CD4-positive, alpha-beta T cell treated with Interleukin-17A for 4 hours (primary cell): Measurements from ENCODE around the gene FAIM2.

Source experiments
- DNase-seq: peaks from one replicate; pipeline ENCODE4 v3.0.0-alpha.2; 2020; ENCODE audit warnings: mixed read lengths

Gene FAIM2

GRCh38 chr12:49916129-49916919, 12.6 kb upstream of the FAIM2 start:
- no peak for DNase-seq

DNA sequence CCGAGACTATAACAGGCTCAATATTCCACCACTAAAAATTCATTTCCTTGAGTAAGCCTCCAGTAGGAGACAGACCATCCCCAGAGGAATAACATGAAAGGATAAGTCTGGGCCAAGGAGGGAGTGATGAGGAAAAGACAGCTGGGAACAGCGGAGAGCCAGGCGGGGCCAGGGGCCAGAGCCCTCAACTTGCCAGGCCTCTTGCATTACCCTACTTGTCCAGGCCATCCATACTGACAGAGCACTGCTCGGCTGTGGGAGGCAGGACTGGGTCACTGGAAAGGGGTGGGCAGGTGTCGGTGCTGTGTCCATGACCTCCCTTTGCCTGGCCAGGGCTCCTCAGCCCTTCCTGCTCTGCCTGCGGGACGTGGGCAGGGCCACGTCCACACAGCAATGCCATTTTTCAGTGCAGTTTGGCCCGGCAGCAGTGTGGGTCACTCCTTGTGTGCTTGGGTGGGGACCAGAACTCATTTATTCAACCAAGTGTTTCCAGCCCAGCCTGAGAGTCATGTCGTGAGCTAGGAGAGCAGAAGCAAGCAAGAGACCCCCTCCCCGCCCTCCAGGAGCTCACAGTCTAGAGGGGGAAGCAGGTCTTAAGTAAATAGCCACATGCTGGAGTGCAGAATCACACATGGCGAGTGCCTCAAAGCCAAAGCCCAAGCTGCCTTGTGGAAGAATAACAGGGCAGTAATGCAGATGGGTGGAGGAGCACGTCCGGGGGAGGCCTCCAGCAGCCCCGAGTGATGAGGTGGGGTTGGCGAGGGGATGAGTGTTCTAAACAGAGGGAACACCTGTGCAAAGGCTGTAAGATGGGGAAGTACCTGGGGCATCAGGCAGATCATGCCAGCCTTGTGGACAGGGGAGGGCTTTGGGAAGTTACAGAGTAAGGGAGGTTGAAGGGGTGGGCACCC, 8.9 kb upstream of the FAIM2 start:
- no peak for DNase-seq

DNA sequence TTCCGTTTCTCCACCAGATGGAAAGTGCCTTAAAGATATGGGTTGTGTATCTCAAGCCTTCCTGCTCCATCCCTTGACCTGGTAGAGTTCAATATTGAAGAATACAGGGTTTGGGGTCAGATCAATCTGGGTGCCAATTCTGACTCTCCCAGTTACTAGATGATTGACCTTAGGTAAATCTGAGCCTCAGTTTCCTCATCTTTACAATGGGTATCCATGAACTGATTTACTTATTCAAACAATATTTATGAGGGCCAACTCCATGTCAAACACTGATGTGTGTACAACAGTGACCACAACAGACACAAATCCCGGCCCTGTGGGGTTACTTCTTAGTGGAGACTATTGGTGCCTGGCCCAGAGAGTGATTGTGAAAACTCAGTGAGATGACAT, 7.5 kb upstream of the FAIM2 start:
- no peak for DNase-seq

- no peak for DNase-seq
These were observed 6.9 kb upstream of the FAIM2 start for GRCh38 chr12:49910331-49911212.

GRCh38 chr12:49909826-49910225, 6.1 kb upstream of the FAIM2 start:
- no peak for DNase-seq

GRCh38 chr12:49909356-49909755, 5.7 kb upstream of the FAIM2 start:
- DNase-seq = no peak

DNA sequence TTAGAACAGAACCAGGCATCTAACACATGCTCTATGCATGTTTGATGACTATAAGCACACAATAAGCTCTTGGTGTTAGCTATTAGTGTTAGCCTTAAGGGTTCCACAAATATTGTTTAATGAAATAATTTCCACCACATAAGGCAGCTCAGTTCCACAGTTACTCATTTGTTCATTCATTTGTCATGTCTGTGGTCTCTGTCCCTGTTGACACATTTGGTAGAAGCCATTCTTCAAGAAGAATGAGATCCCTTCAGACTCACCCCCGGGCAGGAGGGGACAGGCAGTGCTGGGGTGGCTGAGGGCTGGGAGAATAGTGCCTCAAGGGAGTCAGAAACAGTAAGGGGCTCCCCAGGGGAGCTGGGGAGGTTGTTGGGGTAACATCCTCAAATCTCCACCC, 3.7 kb upstream of the FAIM2 start:
- no peak for DNase-seq

- no peak for DNase-seq
These were observed 2.1 kb upstream of the FAIM2 start for GRCh38 chr12:49905718-49906314.

GRCh38 chr12:49904601-49905000, 901 bp upstream of the FAIM2 start:
- DNase-seq = no peak

DNA sequence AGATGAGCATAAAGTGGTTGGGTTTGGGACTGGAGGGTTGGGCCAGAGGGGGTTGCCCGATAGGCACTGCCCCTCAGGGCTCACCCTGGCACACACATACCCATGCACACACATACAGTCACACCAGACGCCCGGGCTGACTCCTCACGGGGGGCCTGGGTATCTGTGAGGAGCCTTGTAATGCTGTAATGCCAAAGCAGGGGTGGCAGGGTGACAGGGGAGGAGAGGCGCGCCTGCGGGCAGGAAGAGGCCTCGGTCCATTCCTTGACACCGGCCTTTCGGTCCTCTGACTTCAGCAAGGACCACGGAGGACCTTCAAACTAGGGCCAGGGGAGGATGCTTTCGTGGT, 375 bp downstream of the FAIM2 start:
- no peak for DNase-seq

- no peak for DNase-seq
These were observed 1.0 kb downstream of the FAIM2 start for GRCh38 chr12:49902399-49903350.

DNA sequence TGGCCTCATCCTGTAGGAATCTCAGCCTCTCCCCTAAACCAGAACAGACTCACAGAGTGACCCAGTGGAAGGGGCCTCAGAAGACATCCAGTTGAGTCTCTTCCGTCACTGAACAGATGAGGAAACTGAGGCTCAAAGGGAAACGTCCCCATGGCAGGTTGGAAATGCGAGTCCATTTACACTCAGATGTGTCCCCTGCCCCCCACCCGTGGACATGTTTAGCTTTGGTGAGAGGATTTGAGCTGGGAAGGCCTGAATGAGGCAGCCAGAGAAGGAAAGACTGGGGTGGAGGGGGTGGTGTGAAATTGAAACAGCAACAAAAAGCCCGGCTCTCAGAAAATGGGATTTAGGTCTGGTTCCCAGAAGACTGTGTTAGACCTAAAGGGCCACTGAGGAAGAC, 1.7 kb downstream of the FAIM2 start:
- DNase-seq = no peak

DNA sequence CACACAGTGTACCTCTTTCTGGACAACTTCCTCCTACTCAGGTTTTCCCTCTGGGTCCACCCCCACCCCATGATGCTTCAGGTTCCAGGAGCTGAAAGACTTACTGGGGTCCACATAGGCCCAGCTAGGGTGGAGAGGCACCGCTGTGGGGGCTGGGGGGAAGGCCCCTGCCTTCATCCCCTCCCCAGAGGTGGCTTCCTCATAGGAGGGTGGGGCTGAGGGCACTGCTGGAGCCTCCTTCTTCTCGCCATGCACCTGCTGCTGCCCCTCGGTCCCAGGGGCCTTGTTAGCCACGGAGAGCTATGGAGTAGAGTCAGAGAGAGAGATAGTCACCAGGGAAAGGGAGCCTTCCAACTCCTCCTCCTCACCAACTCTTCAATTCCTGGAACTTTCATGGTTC, 2.7 kb downstream of the FAIM2 start:
- no peak for DNase-seq

DNA sequence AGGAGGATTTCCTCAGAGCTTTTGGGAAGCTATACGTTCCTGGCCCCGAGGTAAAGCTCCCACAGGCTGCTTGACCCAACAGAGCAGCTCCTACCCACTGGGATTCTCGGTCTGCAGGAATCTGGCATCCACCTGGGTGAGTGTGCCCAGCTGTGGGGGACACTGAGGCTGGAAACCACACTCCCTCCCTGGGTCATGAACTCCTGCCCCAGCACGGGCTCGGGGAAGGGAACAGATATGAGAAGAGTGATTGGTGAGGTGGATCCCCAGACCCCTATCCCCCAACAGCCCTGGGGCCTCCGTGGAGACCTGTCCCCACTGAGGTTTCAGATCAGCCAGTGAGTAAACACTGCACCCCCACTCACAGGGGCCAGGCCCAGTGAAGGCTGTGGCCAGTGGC, 3.3 kb downstream of the FAIM2 start:
- no peak for DNase-seq

DNA sequence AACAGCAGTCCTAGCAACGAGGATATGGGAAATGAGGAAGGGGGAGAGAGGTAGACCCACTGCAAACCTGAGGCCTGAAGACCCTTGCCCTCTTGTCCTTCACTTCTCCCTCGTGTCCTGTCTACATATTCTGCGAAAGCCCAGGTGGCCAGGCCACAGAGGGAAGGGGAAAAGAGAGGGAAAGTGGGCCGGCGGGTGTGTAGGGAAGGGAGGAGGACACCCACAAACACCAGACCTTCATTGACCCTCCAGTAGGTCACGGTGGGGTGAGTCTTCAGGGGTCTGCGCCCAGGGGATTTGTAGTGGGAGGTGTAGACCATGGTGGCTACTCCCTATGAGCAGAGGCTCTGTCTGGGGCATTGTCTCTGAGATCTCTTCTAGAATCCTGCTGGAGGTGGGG, 3.8 kb downstream of the FAIM2 start:
- DNase-seq = no peak

DNA sequence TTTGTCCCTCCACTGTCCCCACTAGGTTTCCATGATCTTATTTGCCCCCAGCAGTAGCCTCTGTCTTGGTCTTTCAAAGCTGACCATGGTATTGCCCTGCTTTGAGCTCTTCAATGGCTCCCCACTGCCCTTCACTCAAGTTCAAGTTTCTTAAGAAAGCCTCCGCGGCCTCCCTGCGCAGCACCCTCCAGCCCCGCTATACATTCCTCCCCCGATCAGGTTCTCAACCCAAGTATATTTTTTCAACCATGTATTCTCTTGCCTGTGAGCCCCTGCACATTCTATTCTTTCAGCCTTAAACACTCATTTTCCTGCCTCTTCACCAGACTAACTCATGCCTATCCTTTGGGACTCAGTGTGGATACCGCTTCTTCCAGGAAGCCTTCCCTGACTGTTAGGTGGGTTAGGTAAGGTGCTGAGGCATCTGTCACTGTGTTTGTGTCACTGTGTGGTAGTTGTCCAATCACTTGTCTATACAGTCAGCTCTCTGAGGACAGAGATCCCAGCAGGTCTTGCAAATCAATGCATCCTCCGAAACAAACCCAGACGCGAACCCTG, 4.3 kb downstream of the FAIM2 start:
- no peak for DNase-seq

DNA sequence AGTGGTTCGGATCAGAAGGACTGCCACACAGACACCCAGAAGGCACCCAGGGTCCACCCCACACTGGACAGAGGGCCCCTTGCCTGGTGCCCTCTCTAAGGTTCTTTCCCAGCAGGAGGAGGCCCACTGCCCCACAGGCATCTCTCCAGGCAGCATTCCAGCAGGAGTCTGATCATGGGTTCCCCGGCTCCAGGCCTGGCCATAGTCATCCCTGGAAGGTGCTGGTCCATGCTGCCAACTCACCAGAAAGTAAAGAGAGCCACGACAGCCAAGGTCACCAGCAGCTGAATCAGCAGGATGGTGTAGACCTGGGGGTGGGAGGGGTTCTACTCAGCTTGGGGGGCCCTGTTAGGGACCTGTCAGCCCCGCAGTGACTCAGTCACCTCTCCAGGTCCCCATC, 6.4 kb downstream of the FAIM2 start:
- no peak for DNase-seq

GRCh38 chr12:49895773-49896172, 7.9 kb downstream of the FAIM2 start:
- no peak for DNase-seq

- DNase-seq = no peak
These were observed 8.9 kb downstream of the FAIM2 start for GRCh38 chr12:49894751-49895148.

GRCh38 chr12:49893753-49894750, 9.6 kb downstream of the FAIM2 start:
- no peak for DNase-seq
